IPS DF 19.7 (cell line): ENCODE data around the gene BCAS3.

Source experiments
- DNase-seq: peaks from one replicate; pipeline ENCODE4 v3.0.0-alpha.2; 2013; ENCODE audit warnings: low read depth, low spot score

BCAS3 gene

DNA sequence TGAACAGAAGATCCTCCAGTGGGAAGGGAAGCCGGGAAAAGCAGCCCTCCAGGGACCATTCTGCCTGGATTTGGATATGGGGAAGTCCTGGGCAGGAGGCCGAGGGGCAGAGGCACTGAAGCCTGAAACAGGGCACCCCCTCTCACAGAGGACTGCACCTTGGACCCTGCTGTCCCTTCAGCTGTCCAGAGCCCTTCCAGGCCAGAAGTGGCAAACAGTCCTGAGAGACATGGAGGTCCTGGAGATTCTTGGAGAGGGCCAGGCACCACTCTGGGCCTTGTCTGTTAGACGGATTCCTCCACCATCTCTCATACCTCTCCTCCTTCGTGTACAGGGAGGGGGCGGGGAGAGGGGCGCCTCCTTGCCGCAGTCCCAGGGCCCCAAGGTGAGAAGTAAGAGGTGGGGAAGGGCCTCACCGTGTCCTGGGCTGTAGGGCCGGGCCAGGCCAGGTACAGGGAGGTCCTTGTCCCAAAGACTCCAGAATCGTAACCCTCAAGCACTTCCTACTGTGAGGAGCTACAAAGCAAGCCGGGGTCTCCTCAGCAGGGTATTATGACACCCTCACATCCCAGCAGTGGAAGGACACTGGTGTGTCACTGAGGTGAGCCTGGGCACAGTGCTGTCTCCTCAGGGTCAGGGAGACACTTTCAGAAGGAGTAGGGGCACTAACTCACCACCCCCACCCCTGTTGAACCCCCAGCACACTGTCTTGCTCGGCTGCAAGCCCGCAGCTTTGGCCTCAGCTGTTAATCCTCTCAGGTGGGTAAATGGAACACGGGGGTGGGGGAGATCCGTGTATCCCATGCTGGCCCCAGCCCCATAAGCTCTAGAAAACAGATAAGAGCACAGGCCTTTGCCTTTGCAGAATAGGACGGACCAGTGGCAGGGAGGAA lies 705.4 kb downstream of the BCAS3 start:
- DNase-seq: no peak

GRCh38 chr17:61383689-61384201 lies 706.1 kb downstream of the BCAS3 start:
- no peak for DNase-seq

- DNase-seq: no peak
These were observed 706.7 kb downstream of the BCAS3 start for GRCh38 chr17:61384354-61384691.

DNA sequence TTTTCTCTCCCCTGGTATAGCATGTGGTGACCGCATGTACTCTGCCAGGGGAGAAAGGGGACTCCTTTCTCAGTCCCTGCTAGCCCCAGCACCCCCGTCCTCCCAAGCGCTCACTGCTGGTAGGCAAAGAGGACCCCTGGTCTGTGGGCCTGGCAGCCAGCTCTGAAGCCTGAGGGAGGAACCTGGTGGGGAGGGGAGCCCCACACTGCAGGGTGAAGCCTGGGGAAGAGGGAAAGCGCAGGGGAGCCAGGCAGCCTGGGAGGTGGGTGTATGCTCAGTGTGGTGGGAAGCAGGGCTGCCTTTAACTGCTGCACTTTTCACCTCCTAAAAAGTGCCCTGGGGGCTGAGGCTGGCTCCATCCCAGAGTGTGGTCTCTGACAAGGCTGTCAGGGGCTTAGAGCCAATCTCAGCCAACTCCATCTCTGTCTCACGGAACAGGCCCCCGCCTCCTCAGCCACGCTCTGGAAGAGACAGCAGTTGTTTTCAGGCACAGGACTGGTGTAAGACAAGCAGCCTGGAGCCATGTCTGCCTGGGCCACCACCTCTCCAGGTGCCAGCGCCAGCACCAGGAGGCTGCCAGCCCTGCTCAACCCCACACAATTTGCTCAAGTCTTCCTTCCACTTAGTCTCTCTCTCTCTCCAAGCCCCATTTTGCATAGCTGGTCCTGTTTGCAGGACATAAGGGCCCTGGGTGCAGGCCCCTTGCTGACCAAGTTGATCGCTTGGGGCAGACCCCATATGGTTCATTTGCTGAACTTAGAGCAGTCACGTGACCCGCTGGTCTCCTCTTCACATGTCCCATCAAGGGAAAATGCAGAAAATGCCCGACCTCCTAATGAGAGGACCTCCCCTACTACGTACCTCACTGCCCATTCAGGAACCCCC lies 707.3 kb downstream of the BCAS3 start:
- DNase-seq: no peak

GRCh38 chr17:61385577-61386236 lies 708.1 kb downstream of the BCAS3 start:
- DNase-seq: no peak

GRCh38 chr17:61386251-61386650 lies 708.6 kb downstream of the BCAS3 start:
- no peak for DNase-seq

- DNase-seq: no peak
These were observed 709.4 kb downstream of the BCAS3 start for GRCh38 chr17:61387011-61387410.

- no peak for DNase-seq
These were observed 710.1 kb downstream of the BCAS3 start for GRCh38 chr17:61387511-61388305.

DNA sequence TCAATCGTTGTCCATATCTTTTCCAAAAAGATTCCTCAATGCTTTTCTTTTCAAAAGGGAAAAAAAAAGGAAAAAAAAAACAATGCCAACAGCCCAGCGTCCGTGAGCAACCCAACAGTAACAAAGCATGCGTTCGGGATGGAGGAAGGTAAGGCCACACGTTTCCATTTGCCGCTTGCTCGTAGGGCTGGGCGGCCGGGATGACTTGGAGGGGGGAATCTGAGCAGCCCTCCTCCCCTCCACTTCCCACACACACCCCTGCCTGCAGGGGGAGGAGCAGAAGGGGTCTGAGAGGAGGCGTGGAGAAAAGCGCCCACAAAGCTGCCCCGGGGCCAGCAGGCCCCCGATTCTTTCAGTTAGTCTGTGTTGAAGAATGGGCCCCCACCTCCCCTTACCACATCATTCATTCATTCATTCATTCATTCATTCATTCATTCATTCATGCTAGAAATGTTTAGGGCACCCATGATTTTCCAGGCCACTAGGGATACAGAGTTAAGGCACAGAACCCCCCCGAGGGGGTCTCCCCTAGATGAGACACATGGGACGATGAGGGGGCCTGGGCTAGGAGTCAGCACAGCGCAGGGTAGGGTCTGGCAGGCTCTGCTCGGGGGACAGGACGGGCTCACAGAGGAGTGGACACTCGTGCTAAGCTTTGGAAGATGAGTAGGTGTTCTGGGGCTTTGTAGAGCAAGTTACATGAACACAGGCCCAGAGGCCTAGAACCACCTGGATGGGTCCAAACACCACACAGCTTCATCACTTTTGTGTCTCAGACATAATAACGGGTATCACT lies 711.1 kb downstream of the BCAS3 start:
- DNase-seq: no peak

DNA sequence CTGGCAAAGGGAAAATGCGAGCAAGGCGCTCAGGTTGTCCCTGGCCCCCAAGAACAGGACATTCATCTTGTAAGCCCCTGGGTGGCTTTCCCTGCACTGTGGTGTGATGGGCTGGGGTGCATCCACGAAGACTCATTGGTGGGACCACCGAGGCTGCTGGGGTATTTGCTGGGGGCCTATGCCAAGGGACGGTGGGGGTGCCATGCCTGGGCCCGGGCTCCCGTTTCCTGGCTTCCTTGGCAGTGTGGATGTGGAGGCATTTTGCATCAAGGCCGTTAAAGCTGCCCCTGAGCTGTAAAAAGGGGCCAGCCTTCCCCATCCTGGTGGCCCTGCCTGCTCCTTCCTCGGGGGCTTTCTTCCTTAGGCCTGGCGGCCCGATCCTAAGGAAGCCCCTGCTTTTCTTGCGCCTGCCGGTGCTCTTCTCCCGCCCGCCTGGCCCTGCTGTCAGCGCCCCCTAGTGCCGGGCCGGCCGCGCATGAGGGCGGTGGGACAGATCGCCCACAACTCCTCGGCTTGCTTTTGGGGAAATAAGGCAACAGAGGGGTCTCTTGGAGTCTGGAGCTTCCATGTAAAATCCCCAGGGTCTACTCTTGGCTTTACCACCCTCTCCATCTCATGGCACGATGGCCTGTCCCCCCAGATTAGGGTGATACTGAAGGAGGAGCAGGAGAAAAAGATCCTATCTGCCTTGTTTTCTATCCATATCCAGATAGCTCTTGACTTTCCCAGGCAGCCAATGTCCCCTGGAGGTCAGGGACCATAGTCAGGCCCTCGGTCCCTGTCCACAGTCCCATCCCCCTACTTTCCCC lies 712.2 kb downstream of the BCAS3 start:
- no peak for DNase-seq

GRCh38 chr17:61390479-61390791 lies 712.8 kb downstream of the BCAS3 start:
- no peak for DNase-seq

GRCh38 chr17:61391595-61392291 lies 714.1 kb downstream of the BCAS3 start:
- no peak for DNase-seq

DNA sequence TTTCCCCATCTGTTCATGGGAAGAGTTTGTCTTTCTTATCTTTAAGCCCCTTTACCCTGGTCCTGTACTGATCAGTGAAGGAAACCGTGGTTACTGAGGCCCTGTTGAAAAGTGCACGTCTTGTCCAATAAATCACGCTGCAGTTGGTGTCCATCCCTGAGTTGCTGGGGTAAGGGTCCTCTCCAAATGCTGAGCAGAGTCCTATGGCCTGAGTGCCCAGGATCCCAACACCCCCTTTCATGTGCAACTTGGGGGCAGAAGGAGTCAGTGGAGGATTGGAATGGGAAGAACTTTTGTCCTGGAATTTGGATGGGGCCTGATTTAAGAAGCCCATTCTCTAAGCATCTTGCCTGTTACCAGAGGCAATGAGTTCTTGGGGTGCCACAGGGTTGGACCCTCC lies 715.0 kb downstream of the BCAS3 start:
- no peak for DNase-seq

GRCh38 chr17:61393550-61393903 lies 715.9 kb downstream of the BCAS3 start:
- DNase-seq: no peak

DNA sequence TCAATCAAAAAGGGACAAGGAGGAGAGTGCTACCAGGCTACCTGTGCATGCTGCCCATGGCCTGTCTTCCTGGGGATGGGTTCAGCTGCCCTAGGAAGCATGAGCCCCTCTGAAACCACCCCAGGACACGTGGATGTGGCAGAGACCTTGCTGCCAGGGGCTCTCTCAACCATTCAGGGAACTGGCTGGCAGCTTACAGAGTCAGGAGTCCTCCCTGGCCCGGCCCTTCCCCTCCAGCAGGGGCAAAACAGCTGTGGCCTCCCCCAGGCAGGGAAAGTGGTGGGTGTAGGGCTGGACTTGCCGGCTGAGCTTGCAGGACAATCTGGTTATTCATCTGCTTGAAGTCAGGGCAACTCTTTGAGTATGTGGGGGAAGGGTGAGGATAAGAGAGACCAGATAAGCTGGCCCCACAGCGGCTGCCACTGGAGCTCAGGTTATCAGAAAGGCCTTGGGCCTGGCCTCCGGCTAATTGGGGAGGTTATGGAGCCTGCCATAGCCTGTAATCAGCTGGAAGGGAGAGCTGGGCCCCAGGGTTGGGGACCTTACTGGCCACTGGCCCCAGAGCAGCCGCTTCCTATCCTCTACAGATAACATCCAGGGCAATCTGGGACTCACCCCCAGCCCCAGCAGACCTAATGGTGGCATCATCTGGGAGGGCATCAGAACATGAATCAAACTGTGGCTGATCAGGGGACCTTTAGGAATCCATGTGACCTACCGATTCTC lies 716.4 kb downstream of the BCAS3 start:
- no peak for DNase-seq

DNA sequence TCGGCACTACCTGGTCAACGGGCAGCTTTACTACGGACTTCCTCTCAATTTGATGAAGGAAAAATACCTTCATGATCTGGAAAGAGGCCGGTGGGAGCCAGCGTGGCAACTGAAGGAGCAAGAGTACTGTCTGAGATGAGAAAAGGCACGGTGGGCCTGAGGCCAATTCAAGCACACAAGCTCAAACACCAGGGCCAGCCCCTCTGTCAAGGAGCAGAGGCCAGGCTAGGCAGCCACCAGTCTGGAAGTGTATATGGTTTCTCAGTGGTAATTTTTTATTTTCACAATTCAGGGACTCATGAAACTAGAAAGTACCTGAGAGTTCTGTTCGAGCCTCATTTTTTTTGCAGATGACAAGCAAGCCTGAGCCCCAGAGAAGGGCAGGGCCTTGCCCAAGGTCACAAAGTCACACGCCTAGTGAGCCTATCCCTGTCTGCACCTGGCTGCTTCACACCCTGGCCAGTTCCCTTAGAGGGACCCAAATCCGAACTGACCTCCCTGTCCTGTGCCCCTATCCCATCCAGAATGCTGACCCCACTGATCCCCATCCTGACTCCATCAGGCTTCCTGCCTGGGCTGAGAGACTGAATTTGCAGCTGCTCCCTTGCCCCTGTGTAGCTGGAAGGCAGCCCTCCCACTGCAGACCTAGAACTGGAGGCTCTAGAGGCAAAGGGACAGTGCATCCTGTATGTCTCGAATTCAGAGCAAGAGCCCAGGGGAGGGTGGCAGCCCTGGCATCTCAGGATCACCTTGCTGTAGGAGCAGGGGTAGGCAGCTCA lies 717.2 kb downstream of the BCAS3 start:
- DNase-seq: no peak

- no peak for DNase-seq
These were observed 717.8 kb downstream of the BCAS3 start for GRCh38 chr17:61395409-61395982.
